Hematopoietic multipotent progenitor cell (in vitro differentiated cells): ENCODE data around the gene CCL25. TPM values are rescaled to one million over a fixed set of nuclear protein-coding genes. Genes with fewer than 3 reads are reported as not detected.
"Not testable (repeated sequence)": the region's sequence is repeated elsewhere in the genome, so short reads cannot be mapped to it uniquely, and the experiment has no call there.

Experiments
- DNase-seq, 3 donors: peaks; one replicate each; pipeline ENCODE4 v3.0.0-alpha.2; 2011 to 2015; ENCODE audit warnings: low read depth in 2 of 3, low spot score in 2 of 3
- total RNA-seq: library from RNA; depleted of rRNA; stranded (reverse); fragments of >200 nt; gene quantifications from one replicate; pipeline ENCODE4 v1.2.3, GENCODE V29; 2012

Gene CCL25
- 0.27 TPM for total RNA-seq

- no peak for DNase-seq
These were observed at the start of gene CCL25 for GRCh38 chr19:8052464-8052859. Gene CCL25 (plus strand): TSS chr19:8052760. CDS start chr19:8053050, 290 bp downstream.

DNA sequence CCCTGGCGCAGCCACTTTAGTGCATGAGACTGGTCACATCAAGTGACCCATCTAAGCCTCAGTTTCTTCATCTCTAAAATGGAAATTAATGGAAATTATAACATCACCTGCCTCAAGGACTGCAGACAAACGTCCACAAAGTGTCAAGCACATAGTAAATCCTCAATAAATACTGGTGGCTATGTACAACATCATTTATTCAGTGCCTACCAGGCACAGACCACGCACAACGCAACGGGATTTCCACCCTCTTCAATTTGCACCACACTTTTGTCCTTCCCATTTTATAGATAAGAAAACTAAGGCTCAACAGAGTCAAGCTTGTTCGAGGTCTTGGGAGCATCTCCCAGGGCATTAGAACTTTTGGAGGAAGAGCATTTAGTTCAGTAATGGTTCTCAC, 48.6 kb upstream of the CCL25 start:
- no peak for DNase-seq

- peak in 2 of 3 donors; percentile 20 to 36 for DNase-seq
These were observed 47.6 kb upstream of the CCL25 start for GRCh38 chr19:8004723-8005513.

DNA sequence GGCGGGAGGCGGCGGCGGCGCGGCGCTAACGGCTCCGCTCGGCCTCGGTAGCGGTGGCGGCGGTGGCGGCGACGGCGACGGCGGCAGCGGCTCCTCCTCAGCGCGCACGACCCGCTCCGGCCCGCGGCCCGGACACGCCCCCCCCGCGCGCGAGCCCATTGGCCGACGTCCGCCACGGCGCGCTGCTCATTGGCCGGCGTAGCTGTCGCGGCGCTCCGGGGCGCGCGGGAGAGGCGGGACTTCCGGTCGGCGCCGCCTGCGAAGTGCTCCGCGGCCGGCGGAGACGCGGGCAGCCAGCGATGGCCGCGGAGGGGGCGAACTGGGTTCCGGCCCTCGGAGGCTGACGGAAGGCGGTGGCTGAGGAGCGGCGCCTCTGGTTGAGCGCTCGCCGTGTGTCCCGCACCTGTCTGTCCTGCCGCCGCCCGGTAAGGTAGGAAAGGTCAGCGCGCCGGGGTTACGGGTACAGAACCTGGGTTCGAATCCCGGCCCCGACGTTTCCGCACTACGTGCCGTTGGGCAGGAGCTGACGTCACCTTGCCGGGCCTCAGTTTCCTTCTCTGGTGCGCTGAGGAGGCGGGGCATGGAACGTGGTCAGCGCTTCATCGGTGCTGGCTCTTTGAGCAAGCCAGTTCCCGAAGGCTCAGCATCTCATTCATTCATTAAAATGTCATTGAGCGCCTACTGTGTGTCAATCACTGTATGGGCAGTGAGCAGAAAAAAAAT, 46.9 kb upstream of the CCL25 start, which contains the start of gene ELAVL1:
Gene ELAVL1 (minus strand): TSS at position 108 of the 723 bp plus-strand sequence. CDS start 13,826 bp downstream, outside the sequence.
- peak; percentile 76 to 91 (median 89) for DNase-seq

DNA sequence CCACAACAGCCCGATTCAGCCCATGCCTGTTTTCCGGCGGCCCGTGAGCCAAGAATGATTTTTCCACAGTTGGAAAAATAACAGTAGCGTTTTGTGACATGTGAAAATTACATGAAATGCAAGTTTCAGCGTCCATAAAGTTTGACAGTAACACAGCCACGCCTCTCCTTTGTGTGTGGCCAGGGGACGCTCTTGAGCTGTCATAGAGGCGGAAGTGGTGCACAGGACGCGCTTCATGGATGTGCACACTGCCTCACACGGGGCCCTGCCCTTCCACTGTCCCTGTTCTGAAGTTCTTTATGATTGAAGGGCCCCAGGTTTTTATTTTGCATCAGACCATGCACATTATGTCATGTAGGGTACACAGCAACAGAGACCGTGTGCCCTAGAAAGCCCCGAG, 34.8 kb upstream of the CCL25 start:
- peak in 2 of 3 donors; percentile 51 to 70 for DNase-seq

DNA sequence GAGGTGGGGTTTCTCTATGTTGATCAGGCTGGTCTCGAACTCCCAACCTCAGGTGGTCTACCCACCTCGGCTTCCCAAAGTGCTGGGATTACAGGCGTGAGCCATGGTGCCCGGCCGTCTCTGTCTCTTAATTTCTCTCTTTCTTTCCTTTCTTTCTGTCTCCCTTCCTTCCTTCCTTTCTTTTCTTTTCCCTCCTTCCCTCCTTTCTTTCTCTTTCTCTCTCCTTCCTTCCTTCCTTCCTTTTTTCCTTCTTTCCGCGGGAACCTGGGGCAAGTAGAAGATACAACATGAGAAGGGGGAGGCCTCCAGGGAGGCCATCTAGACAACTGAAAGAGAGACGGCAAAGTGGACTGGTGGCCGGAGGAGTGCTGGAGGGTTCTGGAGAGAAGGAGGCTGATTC, 31.9 kb upstream of the CCL25 start:
- DNase-seq: no peak

- DNase-seq: no peak
These were observed 31.2 kb upstream of the CCL25 start for GRCh38 chr19:8021374-8021773.

GRCh38 chr19:8022275-8022674, 30.3 kb upstream of the CCL25 start:
- no peak for DNase-seq

- no peak for DNase-seq
These were observed 29.2 kb upstream of the CCL25 start for GRCh38 chr19:8023371-8023770.

DNA sequence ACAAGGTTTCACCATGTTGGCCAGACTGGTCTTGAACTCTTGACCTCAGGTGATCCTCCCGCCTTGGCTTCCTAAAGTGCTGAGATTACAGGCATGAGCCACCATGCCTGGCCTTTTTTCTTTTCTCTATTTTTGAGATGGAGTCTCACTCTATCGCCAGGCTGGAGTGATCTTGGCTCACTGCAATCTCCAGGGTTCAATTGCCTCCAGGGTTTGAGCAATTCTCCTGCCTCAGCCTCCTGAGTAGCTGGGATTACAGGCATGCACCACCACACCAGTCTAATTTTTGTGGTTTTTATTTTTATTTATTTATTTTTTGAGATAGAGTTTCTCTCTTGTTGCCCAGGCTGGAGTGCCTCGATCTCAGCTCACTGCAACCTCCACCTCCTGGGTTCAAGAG, 28.3 kb upstream of the CCL25 start:
- DNase-seq: not testable (repeated sequence)

DNA sequence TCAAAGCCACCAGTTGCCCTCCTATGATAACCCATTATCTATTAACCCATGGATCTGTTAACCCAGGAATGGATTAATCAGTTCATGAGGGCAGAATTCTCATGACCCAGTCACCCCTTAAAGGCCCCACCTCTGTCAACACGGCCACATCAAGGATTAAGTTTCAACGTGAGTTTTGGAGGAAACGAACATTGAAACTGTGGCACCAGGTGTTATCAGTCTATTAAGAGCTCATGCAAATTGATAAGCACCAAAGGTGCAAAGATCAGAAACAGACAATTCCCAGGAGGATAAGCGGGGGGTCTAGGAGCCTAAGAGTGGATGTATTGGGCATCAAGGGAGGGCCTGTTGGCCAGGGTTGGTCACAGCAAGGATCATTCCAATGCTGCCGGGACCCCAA, 27.2 kb upstream of the CCL25 start:
- DNase-seq: no peak

DNA sequence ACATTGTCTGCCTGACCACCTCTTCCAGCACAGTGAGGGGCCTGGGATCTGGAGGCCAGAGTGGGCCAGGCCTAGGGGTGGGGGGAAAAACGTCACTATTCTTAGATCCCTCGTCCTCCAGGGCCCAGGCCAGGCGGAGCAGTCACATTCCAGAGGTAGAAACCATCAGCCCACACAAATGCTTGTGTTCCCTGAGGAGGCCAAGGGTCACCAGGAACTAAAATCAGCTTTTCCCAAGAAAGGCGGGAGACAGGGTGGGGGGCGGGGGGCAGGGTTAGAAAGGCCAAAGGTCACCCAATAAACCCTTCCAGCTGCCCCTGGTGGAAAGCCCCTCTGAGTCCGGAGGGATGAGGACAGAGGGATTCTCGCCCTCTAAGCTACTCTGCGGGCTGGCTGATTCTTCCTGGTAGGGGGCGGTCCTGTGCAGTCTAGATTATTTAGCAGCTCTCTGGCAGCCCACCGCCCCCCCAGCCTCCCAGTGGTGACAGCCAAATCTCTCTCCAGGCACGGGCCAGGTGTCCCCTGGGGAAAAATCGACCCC, 23.5 kb upstream of the CCL25 start:
- no peak for DNase-seq

GRCh38 chr19:8030960-8031359, 21.6 kb upstream of the CCL25 start:
- DNase-seq: no peak

GRCh38 chr19:8033287-8034177, 19.0 kb upstream of the CCL25 start:
- peak in 2 of 3 donors; percentile 62 to 72 for DNase-seq

DNA sequence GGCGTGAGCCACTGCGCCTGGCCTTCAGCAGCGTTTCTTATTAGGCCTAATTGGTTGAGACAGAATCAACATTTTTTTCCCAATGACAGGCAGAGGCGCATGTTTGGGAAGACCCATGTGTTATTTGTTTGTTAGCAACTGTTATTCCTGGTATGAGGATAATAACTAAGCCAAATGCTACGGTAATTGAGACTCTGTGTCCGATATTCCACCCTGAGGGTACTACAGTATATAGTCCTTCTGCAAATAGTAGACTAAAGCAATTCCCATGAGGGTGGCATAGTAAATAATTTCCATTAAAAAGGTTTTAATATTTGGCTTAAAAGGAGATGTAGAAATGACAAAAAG, 18.4 kb upstream of the CCL25 start:
- DNase-seq: no peak

DNA sequence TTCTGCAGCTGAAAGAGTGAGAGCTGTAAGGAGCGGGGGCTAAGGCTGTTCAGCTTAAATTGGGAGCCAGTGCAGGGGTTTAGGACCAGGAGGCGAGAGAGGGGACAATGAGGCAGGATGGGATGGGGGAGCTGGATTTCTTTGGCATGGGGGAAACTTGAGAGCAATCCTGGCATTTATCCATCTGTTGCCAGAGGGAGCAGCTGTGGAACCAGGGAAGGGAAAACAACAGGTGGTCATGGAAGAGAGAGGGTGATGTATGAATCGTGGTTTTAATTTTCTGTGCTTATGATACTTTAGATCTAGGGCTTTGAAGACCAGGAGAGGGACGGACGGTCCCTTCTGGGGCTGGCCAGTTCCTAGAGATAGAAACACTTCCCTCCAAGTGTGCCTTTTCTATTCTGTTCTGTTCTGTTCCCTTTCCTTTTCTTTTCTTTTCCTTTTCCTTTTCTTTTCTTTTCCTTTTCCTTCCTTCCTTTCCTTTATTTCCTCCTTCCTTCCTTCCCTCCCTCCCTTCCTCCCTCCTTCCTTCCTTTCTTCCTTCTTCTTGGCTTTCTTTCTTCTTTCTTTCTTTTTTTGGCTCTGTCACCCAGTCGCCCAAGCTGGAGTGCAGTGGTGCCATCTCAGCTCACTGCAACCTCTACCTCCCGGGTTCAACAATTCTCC, 16.0 kb upstream of the CCL25 start:
- no peak for DNase-seq

- DNase-seq: no peak
These were observed 13.7 kb upstream of the CCL25 start for GRCh38 chr19:8038815-8039214.

DNA sequence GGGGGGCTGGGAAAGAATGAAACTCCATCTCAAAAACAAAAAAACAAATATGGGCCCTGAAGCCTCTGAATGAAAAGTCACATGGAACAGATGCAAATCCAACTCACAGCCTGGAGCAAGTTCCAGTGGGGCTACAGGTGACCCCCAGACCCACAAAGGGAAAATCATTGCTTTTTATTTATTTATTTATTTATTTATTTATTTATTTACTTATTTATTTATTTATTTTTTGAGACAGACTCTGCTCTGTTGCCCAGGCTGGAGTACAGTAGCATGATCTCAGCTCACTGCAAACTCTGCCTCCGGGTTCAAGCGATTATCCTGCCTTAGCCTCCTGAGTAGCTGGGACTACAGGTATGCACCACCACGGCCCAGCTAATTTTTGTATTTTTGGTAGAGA, 13.3 kb upstream of the CCL25 start:
- no peak for DNase-seq

DNA sequence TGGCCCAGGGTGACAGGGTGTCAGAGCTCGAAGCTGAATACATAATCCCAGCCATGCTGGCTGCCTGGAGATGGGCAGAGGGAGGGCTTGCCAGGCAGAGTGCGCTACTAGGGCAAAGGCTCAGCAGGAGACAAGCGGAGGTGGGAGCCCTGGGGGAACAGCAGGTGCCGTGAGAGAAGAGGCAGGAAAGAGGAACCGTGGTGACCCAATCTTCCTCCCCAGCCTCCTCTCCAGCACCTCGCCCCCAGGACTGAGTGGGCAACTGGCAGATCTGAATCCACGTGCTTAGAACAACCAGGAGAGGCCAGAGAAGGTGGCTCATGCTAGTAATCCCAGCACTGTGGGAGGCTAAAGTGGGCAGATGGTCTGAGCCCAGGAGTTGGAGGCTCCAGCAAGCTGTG, 11.0 kb upstream of the CCL25 start:
- peak in 2 of 3 donors; percentile 41 to 47 for DNase-seq

DNA sequence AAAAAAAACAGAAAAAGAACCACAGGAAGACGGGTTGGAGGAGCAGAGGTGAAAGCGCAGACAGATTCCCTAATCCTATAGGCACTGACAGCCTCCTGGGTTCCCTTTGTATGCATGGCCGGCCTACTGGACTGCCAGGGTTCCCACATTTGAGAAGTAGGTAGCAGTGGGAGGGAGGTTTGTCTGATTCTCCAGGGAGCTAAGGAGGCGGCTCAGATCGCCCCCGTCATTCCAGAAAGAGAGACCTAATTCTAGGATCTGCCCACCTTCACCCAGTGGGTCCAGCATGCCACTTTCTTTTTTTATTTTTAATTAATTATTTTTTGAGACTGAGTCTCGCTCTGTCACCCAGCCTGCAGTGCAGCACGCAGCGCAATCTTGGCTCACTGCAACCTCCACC, 9.7 kb upstream of the CCL25 start:
- no peak for DNase-seq
